ENCODE measurements around the gene ACOT8. TPM values are rescaled to one million over a fixed set of nuclear protein-coding genes. Genes with fewer than 3 reads are reported as not detected.

The ACOT8 gene
- polyA plus RNA-seq, 3 donors = 40.9 to 52.4 (median 44.6) TPM

- Histone ChIP-seq H3K36me3 (replicated peaks in 1 of 2; ENCODE audit: control insufficient read depth in 1 of 2, insufficient read depth in 2 of 2, low read length in 2 of 2) (peaks cover 5 to 23% of the 10 kb centered on the region in 2 donors), H3K4me2 (replicated peaks; ENCODE audit: extremely low read depth, low read length, poor library complexity, severe bottlenecking) (no peak overlapping the region), H4K20me1 (ENCODE audit: insufficient read depth, low read length) (no peaks in the 10 kb centered on the region), H3K4me3 (replicated peaks in 1 of 3; ENCODE audit: low read depth in 2 of 3, low read length in 3 of 3) (no peak overlapping the region), H2AFZ (ENCODE audit: insufficient read depth, low read depth, low read length, poor library complexity, severe bottlenecking) (no peak overlapping the region), H3K79me2 (ENCODE audit: insufficient read depth, low read length) (peaks cover 25% of the 10 kb centered on the region), H3K9ac (ENCODE audit: insufficient read depth, low read length, poor library complexity, severe bottlenecking) (no peak overlapping the region), H3K27ac (ENCODE audit: low read depth in 1 of 2, low read length in 2 of 2) (no peak overlapping the region), H3K4me1 (ENCODE audit: control insufficient read depth in 1 of 2, insufficient read depth in 2 of 2, low read length in 2 of 2) (peaks cover 16 to 31% of the 10 kb centered on the region in 2 donors), H3K9me3 (replicated peaks in 1 of 2; ENCODE audit: control insufficient read depth in 1 of 2, insufficient read depth in 1 of 2, low read length in 2 of 2) (no peaks in the 10 kb centered on the region), H3K27me3 (ENCODE audit: control insufficient read depth in 2 of 2, insufficient read depth in 2 of 2, low read length in 2 of 2) (peaks cover 6 to 14% of the 10 kb centered on the region in 2 donors)
- no peak for TF ChIP-seq CTCF (IDR thresholded peaks at IDR 0.05)
- 79% methylated on average over 2 of the region's 3 CpGs for WGBS (ENCODE audit: insufficient coverage)
- no peak for DNase-seq
- no peak overlapping the region for H3K4me3 Mint-ChIP-seq
- intact Hi-C loops (cut with micrococcal nuclease) = loop anchor here in 1 of 2 donors (10.0 kb wide), 1 partner anchor 117 kb away; the partner anchor contains the start of gene PCIF1
- H3K36me3 Mint-ChIP-seq = peaks cover 12 to 15% of the 10 kb centered on the region in 2 donors
- H3K9me3 Mint-ChIP-seq = peaks cover 0 to 3% (median 0%) of the 10 kb centered on the region in 7 donors
- H3K27me3 Mint-ChIP-seq (ENCODE audit: low read depth in 3 of 3) = peaks cover 14 to 21% (median 18%) of the 10 kb centered on the region in 3 donors
- H3K4me1 Mint-ChIP-seq = peaks cover 35% of the 10 kb centered on the region
- peak overlapping the region in 2 of 7 donors; percentile 11 to 12 for H3K27ac Mint-ChIP-seq
These were observed 39.0 kb downstream of the ACOT8 start for GRCh38 chr20:45818239-45818638.

GRCh38 chr20:45817376-45818194 lies 39.6 kb downstream of the ACOT8 start:
- Mint-ChIP-seq H3K27ac (peak overlapping the region in 2 of 7 donors; percentile 11 to 19), H3K4me3 (no peak overlapping the region), H3K4me1 (peaks cover 34% of the 10 kb centered on the region), H3K36me3 (peaks cover 12 to 15% of the 10 kb centered on the region in 2 donors), H3K9me3 (peaks cover 0 to 2% (median 0%) of the 10 kb centered on the region in 7 donors), H3K27me3 (ENCODE audit: low read depth in 3 of 3) (peaks cover 8 to 14% (median 12%) of the 10 kb centered on the region in 3 donors)
- peaks cover 5 to 23% of the 10 kb centered on the region in 2 donors for H3K36me3 ChIP-seq (replicated peaks in 1 of 2; ENCODE audit: control insufficient read depth in 1 of 2, insufficient read depth in 2 of 2, low read length in 2 of 2)
- no peak overlapping the region for H3K4me3 ChIP-seq (replicated peaks in 1 of 3; ENCODE audit: low read depth in 2 of 3, low read length in 3 of 3)
- no peaks in the 10 kb centered on the region for H4K20me1 ChIP-seq (ENCODE audit: insufficient read depth, low read length)
- H2AFZ ChIP-seq (ENCODE audit: insufficient read depth, low read depth, low read length, poor library complexity, severe bottlenecking) = no peak overlapping the region
- H3K27ac ChIP-seq (ENCODE audit: low read depth in 1 of 2, low read length in 2 of 2) = no peak overlapping the region
- no peak for DNase-seq
- 88% methylated on average over 6 of the region's 9 CpGs for WGBS (ENCODE audit: insufficient coverage)
- H3K9me3 ChIP-seq (replicated peaks in 1 of 2; ENCODE audit: control insufficient read depth in 1 of 2, insufficient read depth in 1 of 2, low read length in 2 of 2) = no peaks in the 10 kb centered on the region
- peaks cover 17 to 31% of the 10 kb centered on the region in 2 donors for H3K4me1 ChIP-seq (ENCODE audit: control insufficient read depth in 1 of 2, insufficient read depth in 2 of 2, low read length in 2 of 2)
- H3K79me2 ChIP-seq (ENCODE audit: insufficient read depth, low read length) = peaks cover 31% of the 10 kb centered on the region
- no peak overlapping the region for H3K9ac ChIP-seq (ENCODE audit: insufficient read depth, low read length, poor library complexity, severe bottlenecking)
- H3K4me2 ChIP-seq (replicated peaks; ENCODE audit: extremely low read depth, low read length, poor library complexity, severe bottlenecking) = no peak overlapping the region
- no peak for TF ChIP-seq CTCF (IDR thresholded peaks at IDR 0.05)
- peaks cover 0 to 8% of the 10 kb centered on the region in 2 donors for H3K27me3 ChIP-seq (ENCODE audit: control insufficient read depth in 2 of 2, insufficient read depth in 2 of 2, low read length in 2 of 2)
- intact Hi-C loops (cut with micrococcal nuclease) = loop anchor here in 1 of 2 donors (10.0 kb wide), 1 partner anchor 117 kb away; the partner anchor contains the start of gene PCIF1

Data from CD14-positive monocyte (primary cell).